ENCODE measurements around the gene SUCLG2. TPM values are rescaled to one million over a fixed set of nuclear protein-coding genes. Genes with fewer than 3 reads are reported as not detected.

Gene SUCLG2
- polyA plus RNA-seq, 1 experiment = 21.3 TPM

DNA sequence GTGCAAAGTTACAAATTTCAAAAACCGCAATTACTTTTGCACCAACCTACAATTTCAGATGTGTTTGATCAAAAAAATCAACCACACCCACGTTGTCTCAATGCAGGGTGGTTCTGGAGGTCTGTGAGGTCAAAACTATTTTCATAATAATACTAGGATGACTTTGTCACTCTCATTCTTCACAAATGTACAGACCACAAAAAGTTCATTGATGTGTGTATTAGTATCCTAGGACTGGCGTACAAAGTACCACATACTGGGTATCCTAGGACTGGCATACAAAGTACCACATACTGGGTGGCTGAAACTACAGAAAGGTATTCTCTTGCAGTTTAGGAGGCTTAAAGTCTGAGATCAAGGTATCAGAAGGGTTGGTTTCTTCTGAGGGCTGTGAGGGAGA is 13.0 kb downstream of the SUCLG2 start:
- H3K4me3 ChIP-seq (ENCODE audit: low read depth, low read length) = no peak overlapping the region
- POLR2A ChIA-PET = no interaction called here
- H3K36me3 ChIP-seq (ENCODE audit: control insufficient read depth, insufficient read depth, low read length) = no peaks in the 10 kb centered on the region
- DNase-seq (ENCODE audit: low read depth) = no peak
- TF ChIP-seq, protein P1, sequence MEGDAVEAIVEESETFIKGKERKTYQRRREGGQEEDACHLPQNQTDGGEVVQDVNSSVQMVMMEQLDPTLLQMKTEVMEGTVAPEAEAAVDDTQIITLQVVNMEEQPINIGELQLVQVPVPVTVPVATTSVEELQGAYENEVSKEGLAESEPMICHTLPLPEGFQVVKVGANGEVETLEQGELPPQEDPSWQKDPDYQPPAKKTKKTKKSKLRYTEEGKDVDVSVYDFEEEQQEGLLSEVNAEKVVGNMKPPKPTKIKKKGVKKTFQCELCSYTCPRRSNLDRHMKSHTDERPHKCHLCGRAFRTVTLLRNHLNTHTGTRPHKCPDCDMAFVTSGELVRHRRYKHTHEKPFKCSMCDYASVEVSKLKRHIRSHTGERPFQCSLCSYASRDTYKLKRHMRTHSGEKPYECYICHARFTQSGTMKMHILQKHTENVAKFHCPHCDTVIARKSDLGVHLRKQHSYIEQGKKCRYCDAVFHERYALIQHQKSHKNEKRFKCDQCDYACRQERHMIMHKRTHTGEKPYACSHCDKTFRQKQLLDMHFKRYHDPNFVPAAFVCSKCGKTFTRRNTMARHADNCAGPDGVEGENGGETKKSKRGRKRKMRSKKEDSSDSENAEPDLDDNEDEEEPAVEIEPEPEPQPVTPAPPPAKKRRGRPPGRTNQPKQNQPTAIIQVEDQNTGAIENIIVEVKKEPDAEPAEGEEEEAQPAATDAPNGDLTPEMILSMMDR (IDR thresholded peaks at IDR 0.05; ENCODE audit: insufficient read depth, low read depth, low read length) = no peak
- CTCF ChIA-PET = no interaction called here
- no peaks in the 10 kb centered on the region for H3K27me3 ChIP-seq (ENCODE audit: control insufficient read depth, insufficient read depth, low read length)

- no peak for DNase-seq (ENCODE audit: low read depth)
- Histone ChIP-seq H3K36me3 (ENCODE audit: control insufficient read depth, insufficient read depth, low read length) (no peaks in the 10 kb centered on the region), H3K4me3 (ENCODE audit: low read depth, low read length) (no peak overlapping the region), H3K27me3 (ENCODE audit: control insufficient read depth, insufficient read depth, low read length) (no peaks in the 10 kb centered on the region)
- CTCF ChIA-PET = no interaction called here
- TF ChIP-seq, protein P1 (IDR thresholded peaks at IDR 0.05; ENCODE audit: insufficient read depth, low read depth, low read length) = no peak
- POLR2A ChIA-PET = no interaction called here
Observed at GRCh38 chr3:67640023-67640660, 14.3 kb downstream of the SUCLG2 start.

- ChIA-PET CTCF (interaction anchor here (0.9 to 1.0 kb wide), 2 partner anchors 8 to 10 kb away, joined by 3 read pairs; no protein-coding TSS in a partner anchor), POLR2A (no interaction called here)
- TF ChIP-seq, protein P1 (IDR thresholded peaks at IDR 0.05; ENCODE audit: insufficient read depth, low read depth, low read length) = no peak
- Histone ChIP-seq H3K4me3 (ENCODE audit: low read depth, low read length) (no peak overlapping the region), H3K27me3 (ENCODE audit: control insufficient read depth, insufficient read depth, low read length) (no peaks in the 10 kb centered on the region), H3K36me3 (ENCODE audit: control insufficient read depth, insufficient read depth, low read length) (no peaks in the 10 kb centered on the region)
- no peak for DNase-seq (ENCODE audit: low read depth)
Observed at GRCh38 chr3:67637255-67637900, 17.0 kb downstream of the SUCLG2 start.

DNA sequence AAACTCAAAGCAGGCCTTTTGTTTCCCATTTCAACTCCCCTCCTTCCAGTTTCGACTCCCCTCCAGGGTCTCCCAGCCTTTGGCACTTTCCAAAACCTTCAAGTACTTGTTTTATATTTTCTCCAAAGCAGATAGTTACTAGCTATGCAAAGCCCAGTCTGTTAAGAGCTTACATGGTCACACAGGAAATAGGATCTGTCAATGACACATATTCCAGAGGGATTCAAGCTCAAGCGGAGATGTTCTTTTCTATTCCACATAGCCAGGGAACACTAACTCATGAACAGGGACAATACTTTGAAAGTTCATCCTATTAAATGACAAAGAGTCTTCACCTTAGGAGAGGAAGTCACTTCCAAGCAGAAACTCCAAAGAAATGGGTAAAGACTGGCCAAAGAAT is 18.6 kb downstream of the SUCLG2 start:
- Histone ChIP-seq H3K36me3 (ENCODE audit: control insufficient read depth, insufficient read depth, low read length) (no peaks in the 10 kb centered on the region), H3K4me3 (ENCODE audit: low read depth, low read length) (no peak overlapping the region), H3K27me3 (ENCODE audit: control insufficient read depth, insufficient read depth, low read length) (no peaks in the 10 kb centered on the region)
- TF ChIP-seq, protein P1 (IDR thresholded peaks at IDR 0.05; ENCODE audit: insufficient read depth, low read depth, low read length) = no peak
- CTCF ChIA-PET = interaction anchor here (1.2 to 1.7 kb wide), 3 partner anchors 9 to 254 kb away, joined by 3 to 5 read pairs (median 3); no protein-coding TSS in a partner anchor
- POLR2A ChIA-PET = interaction anchor here (0.7 kb wide), 1 partner anchor 12 kb away, joined by 4 read pairs; no protein-coding TSS in a partner anchor
- no peak for DNase-seq (ENCODE audit: low read depth)

- Histone ChIP-seq H3K27me3 (ENCODE audit: control insufficient read depth, insufficient read depth, low read length) (no peaks in the 10 kb centered on the region), H3K4me3 (ENCODE audit: low read depth, low read length) (no peak overlapping the region), H3K36me3 (ENCODE audit: control insufficient read depth, insufficient read depth, low read length) (no peaks in the 10 kb centered on the region)
- TF ChIP-seq, protein P1 (IDR thresholded peaks at IDR 0.05; ENCODE audit: insufficient read depth, low read depth, low read length) = no peak
- ChIA-PET POLR2A (no interaction called here), CTCF (interaction anchor here (1.0 to 1.7 kb wide), 5 partner anchors 8 to 254 kb away, joined by 3 to 5 read pairs (median 3); no protein-coding TSS in a partner anchor)
- peak; percentile 45 for DNase-seq (ENCODE audit: low read depth)
Observed at GRCh38 chr3:67635257-67635656, 19.2 kb downstream of the SUCLG2 start.
